Endothelial cell of umbilical vein (primary cell): ENCODE data around the gene KIF26B. TPM values are rescaled to one million over a fixed set of nuclear protein-coding genes. Genes with fewer than 3 reads are reported as not detected.

Source experiments
- BruUV-seq: library from RNA; stranded (reverse); fragments of 400-500 nt; replicated peaks from 2 replicates; lab custom pipeline; 2021; lab: Mats Ljungman, UMichigan
- CTCF ChIA-PET: fragments of 300-600, 350-600 bp; sonication (Branson Sonifier 250); formaldehyde crosslinking; loops from one replicate; lab custom pipeline; 2021; ENCODE audit warnings: antibody characterized with exemption, inconsistent platforms; lab: Charles Lee
- POLR2A ChIA-PET: fragments of 300-600, 350-600 bp; sonication (Branson Sonifier 250); formaldehyde crosslinking; loops from one replicate; lab custom pipeline; 2021; ENCODE audit warnings: antibody characterized with exemption, inconsistent platforms; lab: Charles Lee
- DNase-seq: peaks from one replicate; pipeline ENCODE4 v3.0.0-alpha.2; 2011; ENCODE audit warnings: low read depth, low spot score
- FAIRE-seq: peaks from 2 replicates; lab custom pipeline; 2011; peaks lifted over from hg19 to GRCh38; lab: Jason Lieb, UNC
- H2AFZ ChIP-seq: 2 replicates; pipeline ENCODE4 v1.6.0; 2012; ENCODE audit warnings: low read depth, low read length, control low read depth, inconsistent platforms
- H3K27ac ChIP-seq: 2 replicates; pipeline ENCODE4 v1.5.1; 2011; ENCODE audit warnings: low read depth, mild to moderate bottlenecking, control low read depth, low read length, moderate library complexity; ENCODE audit not compliant: insufficient read depth
- H3K27me3 ChIP-seq, 2 experiments: 2 replicates each; pipeline versions ENCODE4 v1.6.0 to v1.6.1; 2011; ENCODE audit warnings: low read length in 2 of 2, mixed read lengths in 1 of 2; ENCODE audit not compliant: control insufficient read depth in 2 of 2, insufficient read depth in 2 of 2
- H3K36me3 ChIP-seq, 2 experiments: 2 replicates in 1 of 2; 3 replicates in 1 of 2; pipeline ENCODE4 v1.5.1; 2011; ENCODE audit warnings: low read length in 2 of 2, mild to moderate bottlenecking in 1 of 2, moderate library complexity in 1 of 2; ENCODE audit not compliant: control insufficient read depth in 2 of 2, insufficient read depth in 2 of 2; ENCODE audit errors: extremely low read depth in 1 of 2
- H3K4me1 ChIP-seq: 3 replicates; pipeline ENCODE4 v1.5.1; 2011; ENCODE audit warnings: mild to moderate bottlenecking, low read length; ENCODE audit not compliant: control insufficient read depth, insufficient read depth; ENCODE audit errors: extremely low read depth
- H3K4me2 ChIP-seq: 2 replicates; pipeline ENCODE4 v1.6.1; 2011; ENCODE audit warnings: low read length, control low read depth, mixed read lengths; ENCODE audit not compliant: insufficient read depth
- H3K4me3 ChIP-seq, 3 experiments: fragments of 200-600 bp in 1 of 3; sonication (generic), shearing (Covaris generic) in 1 of 3; replicated peaks in 1 of 3; 2 replicates each; pipeline ENCODE4 v1.5.1; 2011 to 2016; ENCODE audit warnings: control low read depth in 3 of 3, low read length in 3 of 3, mild to moderate bottlenecking in 2 of 3, inconsistent platforms in 1 of 3, low read depth in 1 of 3, moderate library complexity in 1 of 3; ENCODE audit not compliant: insufficient read depth in 1 of 3
- H3K79me2 ChIP-seq: 2 replicates; pipeline ENCODE4 v1.6.0; 2012; ENCODE audit warnings: low read length, inconsistent platforms; ENCODE audit not compliant: control insufficient read depth, insufficient read depth
- H3K9ac ChIP-seq: replicated peaks from 2 replicates; pipeline ENCODE3; 2011; ENCODE audit warnings: low read length, control low read depth; ENCODE audit not compliant: insufficient read depth; ENCODE audit errors: extremely low read depth
- H3K9me1 ChIP-seq: replicated peaks from 3 replicates; pipeline ENCODE4 v1.6.0; 2011; ENCODE audit warnings: mild to moderate bottlenecking, low read length; ENCODE audit not compliant: control insufficient read depth, insufficient read depth; ENCODE audit errors: extremely low read depth
- H3K9me3 ChIP-seq: replicated peaks from 2 replicates; pipeline ENCODE4 v1.5.1; 2012; ENCODE audit warnings: low read length, inconsistent platforms; ENCODE audit not compliant: control insufficient read depth, insufficient read depth
- H4K20me1 ChIP-seq: replicated peaks from 2 replicates; pipeline ENCODE3; 2011; ENCODE audit warnings: mild to moderate bottlenecking, low read length; ENCODE audit not compliant: control insufficient read depth, insufficient read depth; ENCODE audit errors: extremely low read depth
- EZH2 ChIP-seq: IDR thresholded peaks from 2 replicates; pipeline ENCODE4 v1.6.1; 2012; ENCODE audit warnings: borderline replicate concordance, low read depth, mild to moderate bottlenecking, moderate library complexity, low read length, inconsistent platforms; ENCODE audit not compliant: severe bottlenecking
- FOS ChIP-seq: IDR thresholded peaks from 2 replicates; pipeline ENCODE4 v1.6.1; 2011; ENCODE audit warnings: mild to moderate bottlenecking, low read length, moderate library complexity, borderline replicate concordance; ENCODE audit not compliant: insufficient read depth
- GATA2 ChIP-seq: IDR thresholded peaks from 2 replicates; pipeline ENCODE4 v1.7.0; 2011; ENCODE audit warnings: low read depth, mild to moderate bottlenecking, moderate library complexity, mixed read lengths, low read length; ENCODE audit not compliant: insufficient read length, insufficient read depth
- JUN ChIP-seq: IDR thresholded peaks from 2 replicates; pipeline ENCODE4 v1.6.1; 2011; ENCODE audit warnings: borderline replicate concordance, low read depth; ENCODE audit not compliant: insufficient read length, insufficient read depth
- MYC ChIP-seq: IDR thresholded peaks from one replicate; pipeline ENCODE4 v1.6.1; 2011; ENCODE audit warnings: mild to moderate bottlenecking, low read depth, low read length
- POLR2A ChIP-seq: IDR thresholded peaks from 2 replicates; pipeline ENCODE4 v1.6.1; 2012; ENCODE audit warnings: low read depth, mild to moderate bottlenecking, control low read depth, low read length
- POLR2AphosphoS5 ChIP-seq: IDR thresholded peaks from 2 replicates; pipeline ENCODE4 v1.6.1; 2012; ENCODE audit warnings: low read depth, mild to moderate bottlenecking, control low read depth, low read length, moderate library complexity; ENCODE audit not compliant: insufficient read depth
- dilution Hi-C: fragments of 300-500 bp; cut with MboI; formaldehyde crosslinking; loops from one replicate; pipeline ENCODE4 v1.15.0; 2019; ENCODE audit warnings: low sequenced_read_pairs; ENCODE audit not compliant: extremely low pct_ligation_motif_present
- intact Hi-C: fragments of 100-400 bp; cut with micrococcal nuclease; formaldehyde crosslinking; loops from one replicate; pipeline ENCODE4 v1.10.0; 2022
- polyA plus RNA-seq, 4 experiments: library from polyadenylated mRNA; depleted of rRNA in 3 of 4; stranded (reverse) in 3 of 4; unstranded in 1 of 4; fragments of >200 nt; gene quantifications; 2 replicates each; pipeline versions ENCODE4 v1.2.1 to v1.2.3, GENCODE V29; 2011 to 2012; ENCODE audit warnings: missing spikeins in 1 of 4
- total RNA-seq: library from RNA; stranded (reverse); gene quantifications from 2 replicates; pipeline ENCODE4 v1.2.3, GENCODE V29; 2021
- TF ChIP-seq, protein P1 (sequence below): IDR thresholded peaks from 2 replicates; pipeline ENCODE4 v1.6.1; 2011; ENCODE audit not compliant: insufficient read depth, insufficient read length
- TF ChIP-seq, protein P2 (sequence below), 2 donors: IDR thresholded peaks; 1 replicate in 1 of 2; 2 replicates in 1 of 2; pipeline ENCODE4 v1.5.1; 2011; ENCODE audit warnings: low read length in 2 of 2, mild to moderate bottlenecking in 2 of 2, moderate library complexity in 2 of 2, control low read depth in 1 of 2, inconsistent platforms in 1 of 2, low read depth in 1 of 2; ENCODE audit not compliant: insufficient read depth in 1 of 2; ENCODE audit errors: extremely low read depth in 1 of 2

Gene KIF26B
- total and polyA plus RNA-seq, 2 donors (not counting 3 experiments of a cell fraction or from before 2014, with no cell fraction given) = 0.04 to 0.49 TPM

DNA sequence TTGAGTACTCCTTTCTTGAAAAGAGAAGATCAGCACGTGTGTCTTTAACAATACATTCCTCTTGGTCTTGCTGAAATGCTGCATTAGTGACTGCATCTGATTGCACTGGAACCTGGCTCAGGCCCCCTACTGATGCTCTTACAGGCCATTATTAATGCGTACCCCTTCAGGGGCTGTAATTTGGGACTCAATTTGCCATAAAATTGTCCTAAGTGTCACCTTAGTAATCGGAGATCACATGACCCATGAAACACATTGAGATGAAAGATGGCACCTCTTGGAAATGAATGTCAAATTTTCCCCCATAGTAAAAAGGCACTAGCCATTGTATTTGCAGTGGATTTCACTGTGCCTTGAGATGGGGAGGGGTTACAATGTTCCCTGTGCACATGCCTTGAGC lies 563.3 kb downstream of the KIF26B start:
- DNase-seq (no peak), FAIRE-seq (no peak)
- Histone ChIP-seq H3K9me1 (no peaks in the 10 kb centered on the region), H3K27me3 (no peaks in the 10 kb centered on the region), H4K20me1 (no peaks in the 10 kb centered on the region), H3K4me2 (no peak overlapping the region), H3K9me3 (no peaks in the 10 kb centered on the region), H3K27ac (no peak overlapping the region), H2AFZ (no peak overlapping the region), H3K36me3 (no peaks in the 10 kb centered on the region), H3K4me3 (no peak overlapping the region), H3K4me1 (no peaks in the 10 kb centered on the region), H3K9ac (no peak overlapping the region), H3K79me2 (no peaks in the 10 kb centered on the region)
- ChIA-PET POLR2A (no interaction called here), CTCF (no interaction called here)
- dilution Hi-C loops (no loop called here), intact Hi-C loops (no loop called here)
- TF ChIP-seq POLR2AphosphoS5 (no peak), POLR2A (no peak), EZH2 (no peak), MYC (no peak), FOS (no peak), JUN (no peak), GATA2 (no peak)
- TF ChIP-seq, protein P1, sequence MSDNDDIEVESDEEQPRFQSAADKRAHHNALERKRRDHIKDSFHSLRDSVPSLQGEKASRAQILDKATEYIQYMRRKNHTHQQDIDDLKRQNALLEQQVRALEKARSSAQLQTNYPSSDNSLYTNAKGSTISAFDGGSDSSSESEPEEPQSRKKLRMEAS = no peak
- TF ChIP-seq, protein P2, sequence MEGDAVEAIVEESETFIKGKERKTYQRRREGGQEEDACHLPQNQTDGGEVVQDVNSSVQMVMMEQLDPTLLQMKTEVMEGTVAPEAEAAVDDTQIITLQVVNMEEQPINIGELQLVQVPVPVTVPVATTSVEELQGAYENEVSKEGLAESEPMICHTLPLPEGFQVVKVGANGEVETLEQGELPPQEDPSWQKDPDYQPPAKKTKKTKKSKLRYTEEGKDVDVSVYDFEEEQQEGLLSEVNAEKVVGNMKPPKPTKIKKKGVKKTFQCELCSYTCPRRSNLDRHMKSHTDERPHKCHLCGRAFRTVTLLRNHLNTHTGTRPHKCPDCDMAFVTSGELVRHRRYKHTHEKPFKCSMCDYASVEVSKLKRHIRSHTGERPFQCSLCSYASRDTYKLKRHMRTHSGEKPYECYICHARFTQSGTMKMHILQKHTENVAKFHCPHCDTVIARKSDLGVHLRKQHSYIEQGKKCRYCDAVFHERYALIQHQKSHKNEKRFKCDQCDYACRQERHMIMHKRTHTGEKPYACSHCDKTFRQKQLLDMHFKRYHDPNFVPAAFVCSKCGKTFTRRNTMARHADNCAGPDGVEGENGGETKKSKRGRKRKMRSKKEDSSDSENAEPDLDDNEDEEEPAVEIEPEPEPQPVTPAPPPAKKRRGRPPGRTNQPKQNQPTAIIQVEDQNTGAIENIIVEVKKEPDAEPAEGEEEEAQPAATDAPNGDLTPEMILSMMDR (IDR thresholded peaks at IDR 0.05; ENCODE audit: extremely low read depth in 1 of 2, insufficient read depth in 1 of 2, low read depth in 1 of 2, low read length in 2 of 2) = no peak
- no TSS peak for BruUV-seq
